H9 (cell line): Measurements from ENCODE around the gene METTL26. TPM values are rescaled to one million over a fixed set of nuclear protein-coding genes. Genes with fewer than 3 reads are reported as not detected.

Experiments used
- DNase-seq: peaks from one replicate; pipeline ENCODE4 v3.0.0-alpha.2; 2017
- H2AFZ ChIP-seq: one replicate; pipeline ENCODE4 v1.6.1; 2013; ENCODE audit warnings: mild to moderate bottlenecking, low read length, control low read depth, moderate library complexity
- H2AK5ac ChIP-seq: 2 replicates; pipeline ENCODE4 v1.6.1; 2013; ENCODE audit warnings: low read length, control low read depth, mixed read lengths; ENCODE audit not compliant: insufficient read length
- H2BK120ac ChIP-seq: one replicate; pipeline ENCODE4 v1.6.1; 2013; ENCODE audit warnings: low read depth, mild to moderate bottlenecking, low read length, control low read depth, inconsistent platforms; ENCODE audit not compliant: poor library complexity, severe bottlenecking
- H2BK12ac ChIP-seq: 2 replicates; pipeline ENCODE4 v1.6.1; 2013; ENCODE audit warnings: low read length, control low read depth, mixed read lengths, low read depth; ENCODE audit not compliant: insufficient read length
- H2BK15ac ChIP-seq: 2 replicates; pipeline ENCODE4 v1.6.1; 2013; ENCODE audit warnings: low read depth, low read length, control low read depth
- H2BK20ac ChIP-seq: one replicate; pipeline ENCODE4 v1.6.1; 2013; ENCODE audit warnings: low read depth, mild to moderate bottlenecking, low read length, control low read depth, inconsistent platforms; ENCODE audit not compliant: poor library complexity, severe bottlenecking
- H2BK5ac ChIP-seq: 2 replicates; pipeline ENCODE4 v1.6.1; 2013; ENCODE audit warnings: low read length, control low read depth, mixed read lengths; ENCODE audit not compliant: insufficient read length
- H3K14ac ChIP-seq: 2 replicates; pipeline ENCODE4 v1.6.1; 2013; ENCODE audit warnings: low read length, control low read depth; ENCODE audit not compliant: insufficient read depth
- H3K18ac ChIP-seq: 2 replicates; pipeline ENCODE4 v1.6.1; 2013; ENCODE audit warnings: low read depth, mild to moderate bottlenecking, mixed read lengths, low read length, control low read depth; ENCODE audit not compliant: insufficient read length
- H3K23ac ChIP-seq: 2 replicates; pipeline ENCODE4 v1.6.1; 2013; ENCODE audit warnings: low read length, control low read depth, mixed read lengths, low read depth; ENCODE audit not compliant: insufficient read length
- H3K23me2 ChIP-seq: 2 replicates; pipeline ENCODE4 v1.6.1; 2013; ENCODE audit warnings: low read depth, mild to moderate bottlenecking, mixed read lengths, low read length, control low read depth; ENCODE audit not compliant: insufficient read length, poor library complexity, severe bottlenecking
- H3K27ac ChIP-seq: 2 replicates; pipeline ENCODE4 v1.5.1; 2013; ENCODE audit warnings: low read length, control low read depth, mixed read lengths, low read depth; ENCODE audit not compliant: insufficient read length
- H3K27me3 ChIP-seq: 2 replicates; pipeline ENCODE4 v1.6.1; 2013; ENCODE audit warnings: low read length, control low read depth, inconsistent platforms; ENCODE audit not compliant: insufficient read depth
- H3K4ac ChIP-seq: 2 replicates; pipeline ENCODE4 v1.6.1; 2013; ENCODE audit warnings: low read depth, mild to moderate bottlenecking, control low read depth, inconsistent platforms, low read length, moderate library complexity
- H3K4me1 ChIP-seq: 2 replicates; pipeline ENCODE4 v1.6.1; 2013; ENCODE audit warnings: low read length, control low read depth, inconsistent platforms; ENCODE audit not compliant: insufficient read depth
- H3K4me2 ChIP-seq: 2 replicates; pipeline ENCODE4 v1.6.1; 2013; ENCODE audit warnings: low read length, control low read depth, mixed read lengths; ENCODE audit not compliant: insufficient read length, insufficient read depth
- H3K56ac ChIP-seq: 2 replicates; pipeline ENCODE4 v1.6.1; 2013; ENCODE audit warnings: low read depth, mild to moderate bottlenecking, mixed read lengths, low read length, control low read depth; ENCODE audit not compliant: insufficient read length
- H3K79me1 ChIP-seq: 2 replicates; pipeline ENCODE4 v1.6.1; 2013; ENCODE audit warnings: low read depth, mild to moderate bottlenecking, moderate library complexity, low read length, control low read depth, inconsistent platforms; ENCODE audit not compliant: insufficient read depth, poor library complexity, severe bottlenecking
- H3K79me2 ChIP-seq: 2 replicates; pipeline ENCODE4 v1.6.1; 2013; ENCODE audit warnings: low read length, control low read depth, inconsistent platforms; ENCODE audit not compliant: insufficient read depth
- H3K9ac ChIP-seq: 2 replicates; pipeline ENCODE4 v1.6.1; 2013; ENCODE audit warnings: low read length, control low read depth, mixed read lengths; ENCODE audit not compliant: insufficient read length; ENCODE audit errors: extremely low read depth
- H3K9me3 ChIP-seq: one replicate; pipeline ENCODE4 v1.6.1; 2013; ENCODE audit warnings: low read depth, low read length, inconsistent platforms; ENCODE audit not compliant: control insufficient read depth
- H3T11ph ChIP-seq: one replicate; pipeline ENCODE4 v1.6.1; 2013; ENCODE audit warnings: mild to moderate bottlenecking, low read length, control low read depth, inconsistent platforms
- H4K20me1 ChIP-seq: one replicate; pipeline ENCODE4 v1.6.1; 2013; ENCODE audit not compliant: control insufficient read depth, insufficient read length, insufficient read depth
- H4K5ac ChIP-seq: 2 replicates; pipeline ENCODE4 v1.6.1; 2013; ENCODE audit warnings: low read depth, mild to moderate bottlenecking, mixed read lengths, low read length, control low read depth; ENCODE audit not compliant: insufficient read length
- H4K8ac ChIP-seq: replicated peaks from 2 replicates; pipeline ENCODE4 v1.6.1; 2013; ENCODE audit warnings: low read length, control low read depth, mixed read lengths, low read depth; ENCODE audit not compliant: insufficient read length
- H4K91ac ChIP-seq: 2 replicates; pipeline ENCODE4 v1.6.1; 2013; ENCODE audit warnings: low read depth, mild to moderate bottlenecking, moderate library complexity, mixed read lengths, low read length, control low read depth; ENCODE audit not compliant: insufficient read length
- H3K27ac Mint-ChIP-seq, 3 experiments: 2 replicates in 2 of 3; 3 replicates in 1 of 3; pipeline ENCODE4 v1.8.0; 2020 to 2021; ENCODE audit warnings: mixed read lengths in 3 of 3, mild to moderate bottlenecking in 1 of 3, moderate library complexity in 1 of 3
- H3K27me3 Mint-ChIP-seq: 2 replicates; pipeline ENCODE4 v1.8.0; 2021; ENCODE audit warnings: low read depth, mild to moderate bottlenecking, moderate library complexity, mixed read lengths
- H3K36me3 Mint-ChIP-seq, 3 experiments: 2 replicates in 2 of 3; 3 replicates in 1 of 3; pipeline ENCODE4 v1.8.0; 2020 to 2021; ENCODE audit warnings: low read depth in 3 of 3, mixed read lengths in 3 of 3; ENCODE audit not compliant: insufficient read depth in 1 of 3
- H3K4me1 Mint-ChIP-seq, 2 experiments: 2 replicates each; pipeline ENCODE4 v1.8.0; 2020; ENCODE audit warnings: mixed read lengths in 2 of 2
- H3K4me3 Mint-ChIP-seq, 2 experiments: 2 replicates in 1 of 2; 3 replicates in 1 of 2; pipeline ENCODE4 v1.8.0; 2020 to 2021; ENCODE audit warnings: mild to moderate bottlenecking in 2 of 2, mixed read lengths in 2 of 2, moderate library complexity in 1 of 2
- H3K9me3 Mint-ChIP-seq, 2 experiments: 2 replicates in 1 of 2; 3 replicates in 1 of 2; pipeline ENCODE4 v1.8.0; 2020; ENCODE audit warnings: mild to moderate bottlenecking in 2 of 2, mixed read lengths in 2 of 2, moderate library complexity in 1 of 2
- CTCF ChIP-seq: fragments of 200-600 bp; sonication (generic); conservative IDR thresholded peaks from 3 replicates; pipeline ENCODE4 v1.8.0; 2021; ENCODE audit warnings: antibody characterized with exemption, mild to moderate bottlenecking
- WGBS: extraction: QIAGEN DNeasy Blood & Tissue Kit; methylation state at CpG from one replicate; pipeline ENCODE4 v1.1.7; 2013; ENCODE audit warnings: missing lambda C conversion rate, low lambda C conversion rate, mixed read lengths; ENCODE audit not compliant: insufficient read length; ENCODE audit errors: extremely low coverage; 5-methylcytosine and 5-hydroxymethylcytosine counted together
- total RNA-seq: library from RNA; stranded (reverse); gene quantifications from 2 replicates; pipeline ENCODE4 v1.2.1, GENCODE V29; 2021

METTL26 gene
- total RNA-seq, 1 experiment from 2014 or later: 108 TPM

DNA sequence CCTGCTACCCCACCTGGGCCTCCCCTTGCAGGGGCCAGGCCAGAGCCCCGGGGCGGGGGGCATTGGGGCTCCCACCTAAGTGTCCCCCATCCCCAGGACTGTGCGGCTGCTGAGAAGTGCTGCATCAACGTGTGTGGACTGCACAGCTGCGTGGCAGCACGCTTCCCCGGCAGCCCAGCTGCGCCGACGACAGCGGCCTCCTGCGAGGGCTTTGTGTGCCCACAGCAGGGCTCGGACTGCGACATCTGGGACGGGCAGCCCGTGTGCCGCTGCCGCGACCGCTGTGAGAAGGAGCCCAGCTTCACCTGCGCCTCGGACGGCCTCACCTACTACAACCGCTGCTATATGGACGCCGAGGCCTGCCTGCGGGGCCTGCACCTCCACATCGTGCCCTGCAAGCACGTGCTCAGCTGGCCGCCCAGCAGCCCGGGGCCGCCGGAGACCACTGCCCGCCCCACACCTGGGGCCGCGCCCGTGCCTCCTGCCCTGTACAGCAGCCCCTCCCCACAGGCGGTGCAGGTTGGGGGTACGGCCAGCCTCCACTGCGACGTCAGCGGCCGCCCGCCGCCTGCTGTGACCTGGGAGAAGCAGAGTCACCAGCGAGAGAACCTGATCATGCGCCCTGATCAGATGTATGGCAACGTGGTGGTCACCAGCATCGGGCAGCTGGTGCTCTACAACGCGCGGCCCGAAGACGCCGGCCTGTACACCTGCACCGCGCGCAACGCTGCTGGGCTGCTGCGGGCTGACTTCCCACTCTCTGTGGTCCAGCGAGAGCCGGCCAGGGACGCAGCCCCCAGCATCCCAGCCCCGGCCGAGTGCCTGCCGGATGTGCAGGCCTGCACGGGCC is 3.4 kb downstream of the METTL26 start:
- H3K4ac ChIP-seq: no peak overlapping the region
- H4K8ac ChIP-seq: no peak overlapping the region
- TF ChIP-seq CTCF: no peak
- no peaks in the 10 kb centered on the region for H3K27me3 ChIP-seq
- peaks cover 9 to 29% of the 10 kb centered on the region in 2 experiments for H3K4me1 Mint-ChIP-seq
- H3K4me1 ChIP-seq: no peaks in the 10 kb centered on the region; the same call in 1 of the 2 replicates
- no peak overlapping the region for H3K18ac ChIP-seq
- no peak overlapping the region for H2BK12ac ChIP-seq
- no peak overlapping the region for H3K9ac ChIP-seq
- H3K23me2 ChIP-seq: peaks cover 15% of the 10 kb centered on the region
- no peak overlapping the region; a peak in 1 of 5 replicates for H3K4me3 Mint-ChIP-seq
- no peak overlapping the region for H2BK5ac ChIP-seq
- no peak overlapping the region for H3K14ac ChIP-seq
- H2AK5ac ChIP-seq: no peak overlapping the region
- H3K79me2 ChIP-seq: peaks cover 2% of the 10 kb centered on the region; the same call in 1 of the 2 replicates
- no peak overlapping the region for H3K27ac Mint-ChIP-seq
- peaks cover 2% of the 10 kb centered on the region; the same call in 1 of the 2 replicates for H3K27me3 Mint-ChIP-seq
- no peak overlapping the region for H4K5ac ChIP-seq
- H2BK20ac ChIP-seq: no peak overlapping the region
- H3K9me3 Mint-ChIP-seq: peaks cover 3% of the 10 kb centered on the region in 2 experiments; a peak in 2 of 5 replicates
- H3K27ac ChIP-seq: no peak overlapping the region
- no peak overlapping the region for H3T11ph ChIP-seq
- no peak overlapping the region for H3K4me2 ChIP-seq
- no peak for DNase-seq
- no CpG with 5 or more reads among the region's 67 CpGs for WGBS
- no peak overlapping the region for H2BK120ac ChIP-seq
- no peak overlapping the region for H2AFZ ChIP-seq
- no peak overlapping the region for H2BK15ac ChIP-seq
- no peaks in the 10 kb centered on the region for H3K79me1 ChIP-seq
- peaks cover 0 to 6% (median 1%) of the 10 kb centered on the region in 3 experiments; a peak in 4 of 7 replicates for H3K36me3 Mint-ChIP-seq
- H4K91ac ChIP-seq: no peak overlapping the region
- no peaks in the 10 kb centered on the region for H4K20me1 ChIP-seq
- H3K23ac ChIP-seq: no peak overlapping the region
- H3K9me3 ChIP-seq: no peaks in the 10 kb centered on the region
- no peak overlapping the region for H3K56ac ChIP-seq
